ENCODE measurements around the gene GSK3B.
"Not testable (repeated sequence)": the region's sequence is repeated elsewhere in the genome, so short reads cannot be mapped to it uniquely, and the experiment has no call there.

The GSK3B gene

GRCh38 chr3:120052225-120052624 lies 42.0 kb downstream of the GSK3B start:
- no peak for DNase-seq

- not testable (repeated sequence) for DNase-seq
Measured at GRCh38 chr3:120051570-120051969, 42.7 kb downstream of the GSK3B start.

- DNase-seq: no peak
Measured at GRCh38 chr3:120049881-120050539, 44.2 kb downstream of the GSK3B start.

- no peak for DNase-seq
Measured at GRCh38 chr3:120049072-120049471, 45.2 kb downstream of the GSK3B start.

GRCh38 chr3:120048355-120049041 lies 45.7 kb downstream of the GSK3B start:
- DNase-seq: no peak

GRCh38 chr3:120047686-120048085 lies 46.6 kb downstream of the GSK3B start:
- DNase-seq: no peak

GRCh38 chr3:120040813-120041377 lies 53.4 kb downstream of the GSK3B start:
- DNase-seq: no peak

- no peak for DNase-seq
Measured at GRCh38 chr3:120039642-120040610, 54.3 kb downstream of the GSK3B start.

- no peak for DNase-seq
Measured at GRCh38 chr3:120033596-120033995, 60.7 kb downstream of the GSK3B start.

- no peak for DNase-seq
Measured at GRCh38 chr3:120031561-120031960, 62.7 kb downstream of the GSK3B start.

- no peak for DNase-seq
Measured at GRCh38 chr3:120029749-120030148, 64.5 kb downstream of the GSK3B start.

- no peak for DNase-seq
Measured at GRCh38 chr3:120028271-120029047, 65.8 kb downstream of the GSK3B start.

GRCh38 chr3:120027226-120027625 lies 67.0 kb downstream of the GSK3B start:
- DNase-seq: no peak

- no peak for DNase-seq
Measured at GRCh38 chr3:120025520-120025919, 68.7 kb downstream of the GSK3B start.

GRCh38 chr3:120024103-120024502 lies 70.1 kb downstream of the GSK3B start:
- DNase-seq: no peak

GRCh38 chr3:120022729-120023128 lies 71.5 kb downstream of the GSK3B start:
- no peak for DNase-seq

- no peak for DNase-seq
Measured at GRCh38 chr3:120021523-120021922, 72.7 kb downstream of the GSK3B start.

- no peak for DNase-seq
Measured at GRCh38 chr3:120018299-120018698, 75.9 kb downstream of the GSK3B start.

GRCh38 chr3:120017692-120018091 lies 76.6 kb downstream of the GSK3B start:
- DNase-seq: no peak

- no peak for DNase-seq
Measured at GRCh38 chr3:120013481-120013880, 80.8 kb downstream of the GSK3B start.

- DNase-seq: not testable (repeated sequence)
Measured at GRCh38 chr3:120005741-120006140, 88.5 kb downstream of the GSK3B start.

GRCh38 chr3:120004008-120004498 lies 90.2 kb downstream of the GSK3B start:
- DNase-seq: peak; percentile 78

Measured in eye (tissue), 1 donor.